Upper lobe of right lung (tissue), 1 donor: Measurements from ENCODE around the gene RAMAC. TPM values are rescaled to one million over a fixed set of nuclear protein-coding genes. Genes with fewer than 3 reads are reported as not detected.

Experiments used
- ATAC-seq: fragments of 200-7000 bp; cut with Tn5 transposase; one replicate; pipeline ENCODE4 v1.9.1; 2020; ENCODE audit warnings: mild to moderate bottlenecking, moderate library complexity
- DNase-seq: peaks from one replicate; pipeline ENCODE4 v3.0.0-alpha.2; 2020
- H3K27ac ChIP-seq: fragments of 200-600 bp; one replicate; pipeline ENCODE4 v1.8.0; 2022
- H3K27me3 ChIP-seq: fragments of 200-600 bp; one replicate; pipeline ENCODE4 v1.8.0; 2022; ENCODE audit warnings: mild to moderate bottlenecking
- H3K36me3 ChIP-seq: fragments of 200-600 bp; one replicate; pipeline ENCODE4 v1.8.0; 2022
- H3K4me1 ChIP-seq: fragments of 200-600 bp; one replicate; pipeline ENCODE4 v1.8.0; 2022
- H3K4me3 ChIP-seq: fragments of 200-600 bp; one replicate; pipeline ENCODE4 v1.8.0; 2022; ENCODE audit warnings: mild to moderate bottlenecking
- H3K9me3 ChIP-seq: fragments of 200-600 bp; one replicate; pipeline ENCODE4 v1.8.0; 2022
- intact Hi-C: fragments of 100-400 bp; cut with DNase I; formaldehyde crosslinking; loops from one replicate; pipeline ENCODE4 v1.11.0; 2022
- total RNA-seq: library from RNA; stranded (reverse); fragmentation: NEBNext Ultra II Directional; extraction: Animal tissue kit (Norgen Biotek cat#: 25700); gene quantifications from one replicate; pipeline ENCODE4 v1.2.1, GENCODE V29; 2021
- TF ChIP-seq, protein P1 (sequence below): fragments of 200-600 bp; IDR thresholded peaks from one replicate; pipeline ENCODE4 v1.8.0; 2022; ENCODE audit warnings: antibody characterized with exemption
- donor health status: DM: no; HTN: yes; CAD: no; lungs with severe emphysema.

The RAMAC gene
- total RNA-seq, 1 donor from 2014 or later, result 15.4 TPM

DNA sequence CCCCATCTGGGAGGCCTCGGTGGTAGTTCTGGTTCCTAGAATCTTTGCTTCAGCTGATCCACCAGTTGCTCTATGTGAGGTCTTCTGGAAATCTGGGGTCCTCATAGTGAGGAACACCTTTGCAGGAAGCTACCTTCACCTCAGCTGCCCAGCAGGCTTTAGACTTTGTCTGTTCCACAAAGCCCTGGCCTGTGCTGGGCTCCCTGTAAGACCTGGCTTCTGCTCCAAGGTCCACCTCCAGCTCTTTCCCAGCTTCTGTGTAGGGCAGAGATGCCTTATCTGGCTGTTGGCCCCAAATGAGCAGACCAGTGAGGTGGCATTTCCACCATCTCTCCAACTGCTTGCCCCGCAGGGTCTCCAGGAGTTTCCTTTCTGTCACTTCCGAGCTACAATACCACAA lies 25.2 kb upstream of the RAMAC start:
- no peaks in the 10 kb centered on the region for H3K9me3 ChIP-seq
- H3K27me3 ChIP-seq, result no peaks in the 10 kb centered on the region
- ATAC-seq (no peak), DNase-seq (no peak)
- no peaks in the 10 kb centered on the region for H3K4me1 ChIP-seq
- intact Hi-C loops, result no loop called here
- no peak overlapping the region for H3K27ac ChIP-seq
- no peaks in the 10 kb centered on the region for H3K36me3 ChIP-seq
- TF ChIP-seq, protein P1, sequence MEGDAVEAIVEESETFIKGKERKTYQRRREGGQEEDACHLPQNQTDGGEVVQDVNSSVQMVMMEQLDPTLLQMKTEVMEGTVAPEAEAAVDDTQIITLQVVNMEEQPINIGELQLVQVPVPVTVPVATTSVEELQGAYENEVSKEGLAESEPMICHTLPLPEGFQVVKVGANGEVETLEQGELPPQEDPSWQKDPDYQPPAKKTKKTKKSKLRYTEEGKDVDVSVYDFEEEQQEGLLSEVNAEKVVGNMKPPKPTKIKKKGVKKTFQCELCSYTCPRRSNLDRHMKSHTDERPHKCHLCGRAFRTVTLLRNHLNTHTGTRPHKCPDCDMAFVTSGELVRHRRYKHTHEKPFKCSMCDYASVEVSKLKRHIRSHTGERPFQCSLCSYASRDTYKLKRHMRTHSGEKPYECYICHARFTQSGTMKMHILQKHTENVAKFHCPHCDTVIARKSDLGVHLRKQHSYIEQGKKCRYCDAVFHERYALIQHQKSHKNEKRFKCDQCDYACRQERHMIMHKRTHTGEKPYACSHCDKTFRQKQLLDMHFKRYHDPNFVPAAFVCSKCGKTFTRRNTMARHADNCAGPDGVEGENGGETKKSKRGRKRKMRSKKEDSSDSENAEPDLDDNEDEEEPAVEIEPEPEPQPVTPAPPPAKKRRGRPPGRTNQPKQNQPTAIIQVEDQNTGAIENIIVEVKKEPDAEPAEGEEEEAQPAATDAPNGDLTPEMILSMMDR, result no peak
- H3K4me3 ChIP-seq, result no peak overlapping the region

DNA sequence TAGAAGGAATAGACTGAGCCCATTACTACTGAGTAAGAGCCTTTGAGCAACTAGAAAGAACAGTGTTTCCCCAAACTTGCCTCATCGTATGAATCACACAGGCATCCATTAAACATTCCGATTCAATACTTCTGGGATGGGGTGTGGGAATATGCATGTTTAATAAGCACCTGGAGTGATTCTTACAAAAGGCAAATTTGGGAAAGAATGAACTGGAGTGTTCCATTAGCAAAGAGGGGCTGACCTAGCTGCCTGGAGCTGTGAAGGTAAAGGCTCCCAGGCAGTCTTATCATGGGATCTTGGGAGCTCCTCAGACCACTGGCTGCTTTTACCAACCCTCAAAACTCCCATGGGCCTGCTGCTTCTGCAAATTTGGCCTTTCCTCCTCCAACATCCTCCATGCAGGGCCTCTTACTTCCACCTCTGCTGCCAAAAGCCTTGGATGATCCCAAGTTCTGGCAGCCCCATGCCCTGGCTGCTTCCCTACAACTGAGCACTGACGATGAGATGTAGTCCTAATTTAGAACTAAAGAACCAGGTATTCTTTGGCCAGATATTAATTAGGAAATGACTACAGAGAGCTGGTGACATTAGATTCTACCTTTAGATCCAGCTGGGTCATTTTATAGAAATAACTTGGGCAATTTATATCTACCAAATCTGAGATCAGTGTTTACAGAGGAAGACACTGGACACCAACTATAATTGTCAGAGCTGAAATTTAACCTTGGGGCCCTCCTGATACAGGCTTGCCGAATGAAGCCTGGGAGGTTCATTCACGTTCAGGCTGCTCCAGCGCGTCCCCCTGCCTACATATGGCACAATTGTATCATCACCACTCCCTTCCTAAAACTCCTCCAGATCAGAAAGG lies 22.3 kb upstream of the RAMAC start:
- Histone ChIP-seq H3K27ac (no peak overlapping the region), H3K36me3 (no peaks in the 10 kb centered on the region), H3K4me3 (no peak overlapping the region), H3K4me1 (no peaks in the 10 kb centered on the region), H3K27me3 (no peaks in the 10 kb centered on the region), H3K9me3 (no peaks in the 10 kb centered on the region)
- no peak for ATAC-seq
- TF ChIP-seq, protein P1, result no peak
- no peak for DNase-seq
- intact Hi-C loops, result no loop called here

DNA sequence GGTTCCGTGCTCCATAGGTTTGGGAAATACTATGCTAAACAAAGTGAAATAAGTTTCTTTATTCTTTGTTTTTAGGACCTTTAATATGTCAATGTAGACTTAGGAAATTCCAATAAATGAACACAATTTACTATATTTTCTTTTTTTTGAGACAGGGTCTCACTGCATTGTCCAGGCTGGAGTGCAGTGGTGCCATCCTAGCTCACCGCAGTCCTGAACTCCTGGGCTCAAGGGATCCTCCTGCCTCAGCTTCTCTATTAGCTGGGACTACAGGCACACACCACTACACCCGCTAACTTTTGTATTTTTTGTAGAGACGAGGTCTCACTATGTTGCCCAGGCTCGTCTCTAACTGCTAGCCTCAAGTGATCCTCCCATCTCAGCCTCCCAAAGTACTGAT lies 21.1 kb upstream of the RAMAC start:
- Histone ChIP-seq H3K36me3 (no peaks in the 10 kb centered on the region), H3K9me3 (no peaks in the 10 kb centered on the region), H3K27me3 (no peaks in the 10 kb centered on the region), H3K4me1 (no peaks in the 10 kb centered on the region), H3K27ac (no peak overlapping the region), H3K4me3 (no peak overlapping the region)
- TF ChIP-seq, protein P1, result no peak
- intact Hi-C loops, result no loop called here
- ATAC-seq, result no peak
- DNase-seq, result no peak

DNA sequence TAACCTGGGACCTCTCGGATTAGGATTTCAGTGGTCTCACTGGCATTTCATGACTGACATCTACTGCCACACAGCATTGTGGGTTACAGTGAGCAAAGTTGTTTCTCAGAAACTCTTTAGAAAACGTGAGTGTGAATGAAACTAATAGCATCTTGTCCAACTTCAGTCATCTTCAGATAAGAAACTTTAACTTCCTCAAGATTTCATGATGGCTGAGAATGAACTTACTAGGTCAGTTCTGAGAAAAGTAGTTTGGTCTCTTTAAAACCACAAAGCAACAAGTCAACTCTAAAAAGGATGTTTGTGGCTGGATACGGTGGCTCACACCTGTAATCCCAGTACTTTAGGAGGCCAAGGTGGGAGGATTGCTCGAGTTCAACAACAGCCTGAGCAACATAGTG lies 19.3 kb upstream of the RAMAC start:
- Histone ChIP-seq H3K4me3 (no peak overlapping the region), H3K36me3 (no peaks in the 10 kb centered on the region), H3K27me3 (no peaks in the 10 kb centered on the region), H3K9me3 (no peaks in the 10 kb centered on the region), H3K27ac (no peak overlapping the region), H3K4me1 (no peaks in the 10 kb centered on the region)
- TF ChIP-seq, protein P1, result no peak
- ATAC-seq (no peak), DNase-seq (no peak)
- intact Hi-C loops, result no loop called here

DNA sequence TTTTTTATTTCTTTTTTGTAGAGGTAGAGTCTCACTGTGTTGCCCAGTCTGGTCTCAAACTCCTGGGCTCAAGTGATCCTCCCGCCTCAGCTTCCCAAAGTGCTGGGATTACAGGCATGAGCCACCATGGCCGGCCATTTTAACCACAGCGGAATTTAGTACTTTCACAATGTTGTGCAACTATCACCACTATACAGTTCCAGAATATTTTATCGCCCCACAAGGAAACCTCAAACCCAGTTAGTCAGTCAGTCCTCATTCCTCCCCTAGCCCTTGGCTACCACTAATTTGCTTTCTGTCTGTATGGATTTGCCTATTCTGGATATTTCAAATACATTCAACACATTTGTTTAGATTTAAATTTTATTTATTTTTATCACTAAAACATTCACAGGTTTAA lies 17.9 kb upstream of the RAMAC start:
- ATAC-seq (no peak), DNase-seq (no peak)
- Histone ChIP-seq H3K27ac (no peak overlapping the region), H3K9me3 (no peaks in the 10 kb centered on the region), H3K4me1 (no peaks in the 10 kb centered on the region), H3K36me3 (no peaks in the 10 kb centered on the region), H3K27me3 (no peaks in the 10 kb centered on the region), H3K4me3 (no peak overlapping the region)
- TF ChIP-seq, protein P1, result no peak
- intact Hi-C loops, result no loop called here
